RPMI7951 (cell line): ENCODE data around the gene BSN. TPM values are rescaled to one million over a fixed set of nuclear protein-coding genes. Genes with fewer than 3 reads are reported as not detected.

Source experiments
- DNase-seq: peaks from one replicate; pipeline ENCODE4 v3.0.0-alpha.2; 2012; ENCODE audit warnings: low read depth
- total RNA-seq: library from RNA; depleted of rRNA; stranded (reverse); fragments of >200 nt; shearing (Covaris generic); gene quantifications from 2 replicates; pipeline ENCODE4 v1.2.3, GENCODE V29; 2014

The BSN gene
- total RNA-seq, 1 experiment from 2014 or later, result under 0.01 TPM

DNA sequence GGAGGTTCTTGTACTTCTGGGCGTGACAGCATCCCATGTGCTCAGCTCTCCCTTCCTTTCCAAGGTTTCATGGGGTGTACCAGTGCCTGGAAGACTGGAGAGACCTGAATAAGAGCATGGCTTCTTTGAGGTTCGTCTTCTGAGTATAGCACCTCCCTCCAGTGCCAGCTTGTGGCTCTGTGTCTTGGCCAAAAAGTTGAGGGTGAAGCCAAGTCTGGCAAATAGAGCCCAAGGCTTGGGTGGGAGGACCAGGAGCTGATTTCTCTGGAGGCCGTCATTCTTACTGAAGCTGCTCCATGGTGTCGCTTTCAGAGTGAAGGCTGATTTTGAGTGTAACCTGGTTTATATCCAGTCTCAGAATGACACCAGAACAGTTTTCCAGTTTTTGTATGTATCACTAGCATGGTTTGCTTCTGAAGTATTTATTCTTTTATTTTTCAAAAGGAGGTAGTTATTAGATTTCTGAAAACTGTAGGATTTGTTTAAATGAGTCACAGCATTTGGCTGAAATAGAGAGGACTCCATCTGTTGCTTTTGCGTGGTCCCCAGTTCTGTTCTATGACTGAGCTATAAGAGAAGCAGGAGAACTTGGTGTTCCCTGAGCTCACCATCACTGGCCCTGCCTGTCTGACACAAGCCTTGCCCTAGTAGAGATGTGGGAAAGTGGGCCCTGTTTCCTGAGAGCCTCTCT is 47.2 kb downstream of the BSN start:
- DNase-seq, result no peak

DNA sequence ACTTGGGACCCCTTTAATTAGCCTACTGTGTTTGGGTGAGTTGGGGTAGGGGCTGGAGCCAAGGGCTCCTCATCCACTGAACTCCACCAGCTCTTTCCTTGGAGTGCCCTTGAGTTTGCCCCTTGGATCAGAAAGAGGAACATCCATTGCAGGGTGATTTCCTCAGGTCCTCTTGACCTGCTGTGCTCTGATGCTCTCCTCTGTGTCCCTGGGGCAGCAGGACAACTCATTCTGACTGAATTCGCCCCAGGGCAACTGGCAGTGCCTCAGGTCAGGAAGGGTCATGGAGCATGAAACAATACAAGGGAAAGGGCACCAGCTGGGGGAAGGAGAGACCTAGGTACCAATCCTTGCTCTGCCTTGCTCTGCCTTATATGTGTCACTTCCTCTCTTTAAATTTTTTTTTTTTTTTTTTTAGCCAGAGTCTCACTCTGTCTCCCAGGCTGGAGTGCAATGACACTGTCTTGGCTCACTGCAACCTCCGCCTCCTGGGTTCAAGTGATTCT is 47.8 kb downstream of the BSN start:
- DNase-seq, result peak; percentile 18

DNA sequence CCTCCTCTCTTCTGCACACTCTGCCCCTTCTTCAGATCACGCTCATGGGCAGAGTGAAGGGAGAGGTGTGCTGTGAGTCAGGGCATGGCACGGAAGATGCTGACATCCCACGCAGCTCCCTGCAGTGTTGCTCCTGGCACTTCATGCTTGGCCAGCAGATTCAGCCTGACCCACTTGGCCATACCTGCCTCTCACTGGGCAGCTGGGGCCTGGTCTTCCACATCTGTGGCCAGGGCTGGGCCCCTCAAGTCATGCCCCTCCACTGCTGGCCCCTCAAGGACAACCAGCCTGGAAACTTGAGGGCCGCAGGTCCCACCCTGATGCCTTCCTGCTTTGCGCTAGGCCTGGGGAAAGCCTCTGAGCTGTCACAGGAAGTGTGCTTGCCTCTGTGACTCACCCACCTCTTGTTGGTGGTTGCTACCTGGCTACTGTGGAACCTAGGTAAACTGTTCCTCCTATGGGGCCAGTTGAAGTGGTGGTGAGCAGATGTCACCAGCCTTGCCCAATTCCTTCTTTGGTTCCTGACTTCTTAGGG is 48.7 kb downstream of the BSN start:
- DNase-seq, result no peak

DNA sequence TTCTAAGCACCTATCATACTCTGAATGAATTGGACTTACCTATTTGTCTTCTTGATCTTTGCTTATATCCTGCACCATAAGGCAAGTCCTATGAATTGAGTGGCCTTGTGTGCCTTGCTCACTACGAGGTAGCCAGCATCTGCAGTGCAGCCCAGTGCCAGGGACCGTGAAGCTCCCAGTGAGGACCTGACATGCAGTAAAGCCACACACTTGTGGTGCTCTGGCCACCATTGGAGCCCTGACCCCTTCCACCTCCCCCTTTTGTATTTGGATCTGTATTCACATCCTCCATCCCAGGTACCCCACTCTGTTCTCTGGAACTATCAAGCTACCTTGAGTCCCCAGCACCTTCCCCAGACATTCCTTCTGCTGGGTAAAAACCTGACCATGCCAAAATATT is 52.1 kb downstream of the BSN start:
- DNase-seq, result no peak

DNA sequence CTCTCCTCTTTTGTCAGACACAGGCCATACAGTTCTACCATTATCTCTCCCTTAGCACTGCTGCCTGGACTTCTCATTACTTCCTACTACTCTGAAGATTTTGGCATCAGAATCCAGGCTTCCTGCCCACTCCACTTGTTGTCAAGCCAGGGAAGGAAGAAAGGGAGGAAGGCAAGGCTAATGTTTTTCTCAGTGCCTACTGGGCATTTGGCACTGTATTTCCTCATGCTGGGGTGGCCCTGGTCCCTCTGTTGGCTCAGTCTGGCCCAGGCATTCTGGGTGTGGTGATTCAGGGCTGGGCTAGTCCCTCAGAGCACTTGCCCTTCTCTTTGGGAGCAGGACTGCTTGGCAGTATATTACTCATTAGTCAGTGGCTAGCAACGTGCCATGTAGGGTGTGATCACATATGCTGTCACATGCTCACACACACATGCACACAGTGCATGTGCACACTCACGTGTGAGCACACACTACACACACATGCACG is 52.9 kb downstream of the BSN start:
- no peak for DNase-seq

DNA sequence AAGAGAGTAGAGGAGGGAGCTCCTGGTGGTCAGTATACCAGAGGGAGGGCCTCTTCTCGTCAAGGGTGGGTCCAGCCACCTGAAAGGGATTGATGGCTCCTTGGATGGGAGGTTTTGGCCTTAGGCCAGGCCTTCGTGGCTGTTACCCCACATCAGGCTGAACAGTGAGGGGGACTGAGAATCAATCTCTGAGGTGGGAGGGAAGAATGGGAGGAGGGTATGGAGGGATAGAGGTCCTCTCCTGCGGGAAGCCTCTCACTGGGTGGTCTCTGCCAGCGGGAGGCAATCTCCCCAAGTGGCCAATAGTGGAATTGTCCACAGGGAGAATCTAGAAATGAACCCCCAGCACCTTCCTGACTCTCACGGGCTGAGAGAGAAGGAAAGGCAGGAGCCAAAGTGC is 53.5 kb downstream of the BSN start:
- no peak for DNase-seq

DNA sequence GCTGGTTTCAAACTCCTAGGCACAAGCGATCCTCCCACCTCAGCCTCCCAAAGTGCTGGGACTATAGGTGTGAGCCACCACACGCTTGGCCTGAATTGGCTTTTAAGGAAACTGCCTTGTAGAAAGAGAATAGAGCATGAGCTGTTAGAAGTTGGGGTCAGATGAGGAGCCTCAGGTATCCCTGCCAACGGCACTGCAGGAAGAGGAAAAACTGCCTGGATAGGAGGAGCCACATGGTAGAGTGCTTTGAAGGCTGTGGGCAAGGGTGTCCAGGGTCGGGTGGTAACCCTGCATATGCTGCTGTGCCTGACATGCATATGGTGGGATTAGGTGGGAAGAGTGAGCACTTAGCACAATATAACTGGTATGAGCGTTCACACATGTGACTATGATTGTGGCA is 55.0 kb downstream of the BSN start:
- no peak for DNase-seq

DNA sequence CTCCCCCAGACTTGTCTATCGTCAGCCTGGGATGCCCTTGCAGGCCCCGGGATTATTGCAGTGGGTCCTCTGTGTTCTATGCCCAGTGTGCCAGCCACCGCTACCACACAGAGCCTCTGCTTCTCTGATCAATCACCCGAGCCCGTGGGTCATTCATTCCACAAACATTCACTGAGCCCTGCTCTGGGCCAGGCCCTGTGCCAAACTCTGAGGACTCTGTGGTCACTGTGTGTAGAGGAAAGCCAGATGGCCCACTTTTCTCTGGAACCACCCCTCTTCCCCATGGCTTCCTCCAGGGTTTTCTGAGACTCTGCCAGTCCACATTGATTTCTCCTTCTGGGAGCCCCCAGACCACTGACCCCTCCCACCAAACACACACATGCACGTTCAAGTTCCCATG is 55.5 kb downstream of the BSN start:
- peak; percentile 33 for DNase-seq

DNA sequence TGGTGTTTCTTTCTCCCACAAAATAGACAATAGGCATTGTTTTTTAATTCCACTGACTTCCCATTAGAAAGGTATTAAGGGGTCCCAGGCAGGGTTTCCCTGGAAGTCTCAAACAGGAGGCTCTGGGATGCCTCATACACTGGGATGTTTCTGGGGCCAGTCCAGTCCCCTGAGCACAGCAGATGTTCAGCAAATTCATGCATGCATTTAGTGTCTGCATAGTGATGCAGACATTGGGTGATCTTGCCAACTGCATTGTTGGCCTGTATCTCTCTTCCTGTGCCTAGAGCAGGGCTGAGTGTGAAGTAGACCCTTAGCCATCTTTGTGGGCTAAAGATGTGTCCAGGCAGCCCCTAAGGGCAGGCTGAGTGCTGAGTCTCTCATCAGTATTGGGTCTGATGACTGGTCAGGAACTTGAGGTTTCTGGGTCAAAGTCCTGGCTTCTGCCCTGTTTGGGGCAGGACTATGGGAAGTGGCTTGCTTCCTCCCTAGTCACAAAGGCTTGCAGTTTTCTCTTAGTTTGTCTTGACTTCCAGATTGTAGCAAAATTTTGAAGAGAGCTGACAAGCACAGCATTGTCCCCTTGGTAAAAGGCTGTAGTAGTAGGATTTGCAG is 56.5 kb downstream of the BSN start:
- peak; percentile 66 for DNase-seq

DNA sequence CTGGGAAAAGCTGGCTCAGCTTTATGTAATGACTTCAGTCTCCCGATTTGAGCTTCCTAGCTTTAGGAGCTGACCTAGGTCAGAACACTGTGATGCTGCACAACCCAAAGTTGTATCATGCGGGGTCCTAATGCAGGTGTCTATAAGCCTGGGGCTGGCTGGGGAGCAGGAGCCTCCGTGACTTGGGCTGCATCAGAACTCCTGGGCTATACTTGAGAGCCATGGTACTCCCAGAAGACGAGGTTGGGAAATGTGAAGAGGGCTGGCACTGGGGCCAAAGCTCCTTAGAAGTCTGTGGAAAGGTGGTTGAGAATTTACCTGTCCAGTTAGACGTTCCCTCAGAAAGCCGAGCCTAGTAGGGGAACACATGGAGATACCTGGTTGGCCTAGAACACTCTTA is 57.0 kb downstream of the BSN start:
- no peak for DNase-seq

DNA sequence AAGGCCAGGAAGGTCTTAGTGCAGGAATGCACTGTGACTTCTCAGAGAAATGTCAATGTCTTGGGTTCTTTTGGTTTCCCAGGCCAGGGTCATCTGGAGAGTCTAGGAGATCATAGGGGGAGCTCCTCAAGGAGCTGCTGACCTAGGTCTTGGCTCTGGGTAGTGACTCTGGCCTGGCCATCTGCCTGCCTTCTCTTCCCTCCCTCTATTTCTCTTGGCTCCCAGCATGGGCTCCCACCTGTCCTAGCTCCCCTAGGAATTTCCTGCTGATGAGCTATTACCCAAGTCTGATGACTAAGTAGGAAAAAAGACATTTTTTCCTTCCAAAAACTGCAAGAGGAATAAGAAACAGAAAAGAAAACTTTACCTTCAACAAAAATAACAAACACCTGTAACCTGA is 57.4 kb downstream of the BSN start:
- DNase-seq, result no peak

DNA sequence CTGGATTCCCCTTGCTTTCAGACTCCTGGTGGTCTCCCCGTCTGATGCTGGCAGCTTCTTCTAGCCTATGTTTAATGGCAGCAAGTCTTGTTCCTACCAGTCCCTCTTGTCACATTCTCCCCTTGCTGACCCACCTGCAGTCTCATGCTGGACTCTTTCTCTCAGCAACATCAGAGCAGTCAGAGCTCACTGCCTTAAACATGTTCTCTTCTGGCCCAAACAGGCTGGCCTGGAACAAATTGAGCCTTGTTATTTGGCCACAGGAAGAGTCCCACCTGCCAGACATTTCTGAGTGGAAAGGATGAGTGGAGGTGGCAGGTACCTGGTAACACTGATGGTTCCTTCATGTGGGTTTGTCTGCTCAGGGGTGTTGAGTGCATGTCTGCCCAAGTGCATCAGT is 60.7 kb downstream of the BSN start:
- DNase-seq, result no peak

DNA sequence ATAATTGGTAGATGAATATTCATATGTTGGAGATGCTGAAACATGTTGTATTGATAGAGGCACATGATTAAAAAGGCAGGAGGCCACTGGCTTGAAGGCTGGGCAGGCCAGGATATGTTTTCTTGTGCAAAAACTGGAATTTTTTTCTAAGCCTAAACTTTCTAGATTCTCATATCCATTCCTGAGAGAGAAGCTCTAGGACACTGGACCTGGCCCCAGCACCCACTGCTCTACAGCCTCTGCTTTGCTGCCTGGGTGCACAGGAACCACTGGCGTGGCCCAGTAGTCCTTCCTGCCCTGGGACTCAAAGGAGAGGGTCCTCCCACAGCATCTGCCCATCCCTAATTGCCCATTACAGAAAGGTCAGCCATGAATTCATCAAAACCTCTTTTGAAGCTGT is 61.8 kb downstream of the BSN start:
- DNase-seq, result no peak

DNA sequence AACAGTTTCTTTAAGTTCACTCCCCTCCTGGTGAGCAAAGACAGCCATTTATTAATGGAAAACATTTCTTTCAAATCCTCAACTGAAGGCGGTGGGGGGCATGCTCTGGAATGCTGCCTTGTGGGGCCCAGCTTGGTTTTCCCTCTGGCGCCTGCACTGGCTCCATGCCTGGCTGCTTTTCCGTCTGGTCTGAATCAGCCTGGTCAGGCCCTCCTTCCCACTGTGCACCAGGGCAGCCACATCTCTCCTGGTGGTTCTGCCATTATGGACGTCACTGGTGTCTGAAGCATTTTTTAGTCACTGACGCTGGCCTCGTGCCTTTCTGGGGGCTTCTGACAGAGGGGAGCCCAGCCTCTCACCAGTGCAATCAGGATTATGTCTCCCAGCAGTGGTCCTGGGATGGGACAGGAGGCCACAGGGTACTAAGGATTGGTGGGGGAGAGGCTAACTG is 62.2 kb downstream of the BSN start:
- DNase-seq, result peak; percentile 75

DNA sequence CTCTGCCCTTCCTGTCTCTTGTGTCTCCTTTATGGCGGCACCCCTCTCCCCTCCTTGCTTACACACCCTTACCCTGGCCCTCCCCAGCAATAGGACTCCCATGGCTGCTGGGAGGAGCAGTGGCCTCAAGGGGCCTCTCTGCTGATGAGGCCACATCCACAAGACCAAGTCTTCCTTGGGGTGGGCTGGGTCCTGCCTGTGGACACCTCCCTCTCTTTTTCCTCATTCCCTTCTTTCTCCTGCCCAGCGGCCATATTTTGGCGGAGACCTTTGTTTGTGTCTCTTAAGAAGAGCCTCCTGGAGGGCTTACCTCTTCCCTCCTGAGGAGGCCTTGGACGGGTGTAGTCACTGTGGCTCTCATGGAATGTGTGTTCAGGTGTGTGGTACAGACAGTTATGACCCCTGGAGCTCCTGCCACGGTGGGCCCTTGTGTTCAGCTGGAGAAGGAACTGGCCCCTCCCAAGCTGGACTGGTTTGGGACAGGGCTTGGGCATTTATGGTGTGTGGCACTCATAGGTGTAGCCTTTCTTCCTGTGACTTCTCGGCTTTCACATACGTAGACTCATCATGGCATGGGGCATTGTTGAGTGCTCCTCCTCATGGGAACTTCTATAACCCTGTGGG is 63.2 kb downstream of the BSN start:
- no peak for DNase-seq

DNA sequence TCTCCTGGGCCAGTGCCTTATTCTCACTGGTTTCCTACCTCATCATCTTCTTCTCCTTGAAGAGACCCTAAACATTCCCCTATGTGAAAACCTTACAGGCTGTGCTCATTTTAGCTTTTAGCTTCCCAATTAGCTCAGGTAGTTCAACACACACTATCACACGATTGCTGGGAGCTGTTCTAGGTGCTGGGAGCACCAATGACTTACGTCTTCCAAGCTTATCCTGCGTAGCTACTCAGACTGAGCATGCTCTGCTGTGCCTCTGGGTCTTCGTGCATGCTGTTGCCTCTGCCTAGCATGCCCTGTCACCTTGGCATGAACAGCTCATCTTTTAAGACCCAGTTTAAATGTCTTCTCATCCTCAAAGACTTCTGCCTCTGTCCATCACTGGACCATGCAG is 64.1 kb downstream of the BSN start:
- no peak for DNase-seq

DNA sequence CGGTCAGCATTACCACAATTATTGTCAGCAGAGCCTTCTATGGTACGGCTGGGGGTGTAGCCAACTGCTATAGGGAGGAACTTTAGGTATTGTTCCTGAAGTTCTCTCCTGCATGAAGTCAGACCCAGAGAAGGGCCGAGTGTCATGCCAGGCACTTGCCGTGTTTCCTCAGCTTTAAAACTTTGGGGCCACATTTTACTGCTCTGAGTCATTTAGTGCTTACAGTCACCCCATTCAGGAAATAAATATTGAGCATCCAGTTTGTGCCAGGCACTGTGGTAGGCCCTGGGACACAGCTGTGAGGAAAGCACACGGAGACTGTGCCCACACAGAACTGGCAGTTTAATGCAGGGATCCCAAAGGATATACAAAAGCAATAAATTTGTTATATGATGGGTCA is 65.4 kb downstream of the BSN start:
- DNase-seq, result peak; percentile 15

DNA sequence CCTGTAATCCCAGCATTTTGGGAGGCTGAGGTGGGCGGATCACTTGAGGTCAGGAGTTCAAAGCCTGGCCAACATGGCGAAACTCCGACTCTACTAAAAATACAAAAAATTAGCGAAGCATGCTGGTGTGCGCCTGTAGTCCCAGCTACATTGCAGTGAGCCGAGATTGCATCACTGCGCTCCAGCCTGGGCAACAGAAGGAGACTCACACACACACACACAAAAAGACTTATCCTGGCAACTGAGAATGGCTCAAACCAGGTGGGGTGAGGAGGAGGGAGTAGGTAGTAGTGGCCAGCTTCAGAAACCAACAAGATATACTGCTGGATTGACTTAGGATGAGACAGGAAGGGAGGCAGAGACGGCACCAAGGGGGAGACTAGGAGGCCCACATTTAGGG is 66.5 kb downstream of the BSN start:
- no peak for DNase-seq

DNA sequence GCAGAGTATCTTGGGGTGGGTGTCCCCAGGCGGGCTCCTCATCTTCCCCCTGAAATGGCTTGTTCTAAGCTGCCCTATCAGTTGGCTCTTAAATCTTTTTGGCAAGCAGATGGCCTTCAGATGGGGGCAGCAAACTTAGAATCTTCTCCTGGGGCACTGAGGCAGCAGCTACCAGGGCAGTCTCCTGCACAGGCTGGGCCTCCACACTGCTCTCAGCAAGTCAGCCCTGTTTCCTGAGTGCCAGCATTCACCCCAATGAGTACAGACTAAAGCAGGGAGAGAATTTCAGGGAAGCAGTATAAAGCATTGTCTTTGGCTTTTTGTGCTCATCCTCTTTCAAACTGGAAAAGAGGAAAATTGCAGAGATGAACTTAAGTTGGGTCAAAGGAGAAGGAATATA is 68.8 kb downstream of the BSN start:
- DNase-seq, result no peak

DNA sequence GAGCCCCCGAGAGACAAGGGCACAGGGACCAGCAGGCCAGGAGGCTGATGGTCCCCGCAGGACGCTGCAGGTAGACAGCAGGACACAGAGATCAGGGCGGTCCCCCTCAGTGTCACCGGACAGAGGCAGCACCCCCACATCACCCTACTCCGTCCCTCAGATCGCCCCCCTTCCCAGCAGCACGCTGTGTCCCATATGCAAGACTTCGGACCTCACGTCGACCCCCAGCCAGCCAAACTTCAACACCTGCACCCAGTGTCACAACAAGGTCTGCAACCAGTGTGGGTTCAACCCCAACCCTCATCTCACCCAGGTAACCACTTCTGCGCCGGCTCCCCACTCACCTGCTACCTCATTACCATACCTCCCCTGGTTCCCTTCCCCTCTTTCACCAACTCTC is 70.8 kb downstream of the BSN start:
- DNase-seq, result no peak

DNA sequence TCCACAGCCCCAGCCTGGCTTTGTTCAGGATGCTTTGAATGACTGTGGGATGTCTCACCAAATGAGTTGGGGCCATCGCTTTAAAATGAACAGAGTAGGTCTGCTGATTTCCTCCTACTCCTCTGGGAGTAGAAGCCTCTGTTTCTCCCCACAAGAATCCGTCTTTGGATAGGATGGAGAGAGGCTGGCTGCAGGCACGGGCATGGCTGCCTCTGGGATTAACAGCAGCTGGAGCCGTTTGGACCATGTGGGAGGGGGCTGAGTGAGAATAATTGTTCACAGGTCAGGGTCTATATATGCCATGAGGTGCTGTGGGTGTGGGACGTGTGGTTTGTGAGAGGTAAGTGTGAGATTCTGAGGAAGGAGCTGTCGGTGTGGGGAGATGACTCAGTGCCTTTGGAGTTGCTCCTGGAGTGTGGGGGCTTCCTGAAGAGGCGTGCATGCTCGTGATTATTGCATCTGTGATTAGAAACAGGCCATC is 71.9 kb downstream of the BSN start:
- no peak for DNase-seq

DNA sequence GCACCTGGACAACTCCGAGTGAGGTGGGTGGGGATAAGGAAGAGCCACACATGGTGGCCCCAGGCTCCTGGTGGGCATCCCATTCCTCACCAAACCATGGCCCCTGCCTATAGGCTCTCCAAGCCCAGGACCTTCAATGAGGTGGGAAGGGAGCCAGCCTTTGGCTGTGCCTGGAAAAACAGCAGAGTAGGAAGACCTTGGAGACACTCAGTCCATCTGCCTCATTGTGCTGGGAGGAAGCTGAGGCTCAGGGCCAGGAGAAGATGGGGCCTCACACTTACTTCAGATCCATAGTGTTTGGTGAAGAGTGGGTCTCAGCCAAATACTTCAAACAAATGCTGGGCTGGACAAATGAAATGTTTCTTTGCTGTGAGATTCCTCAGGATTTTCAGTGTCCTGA is 72.5 kb downstream of the BSN start:
- DNase-seq, result no peak

DNA sequence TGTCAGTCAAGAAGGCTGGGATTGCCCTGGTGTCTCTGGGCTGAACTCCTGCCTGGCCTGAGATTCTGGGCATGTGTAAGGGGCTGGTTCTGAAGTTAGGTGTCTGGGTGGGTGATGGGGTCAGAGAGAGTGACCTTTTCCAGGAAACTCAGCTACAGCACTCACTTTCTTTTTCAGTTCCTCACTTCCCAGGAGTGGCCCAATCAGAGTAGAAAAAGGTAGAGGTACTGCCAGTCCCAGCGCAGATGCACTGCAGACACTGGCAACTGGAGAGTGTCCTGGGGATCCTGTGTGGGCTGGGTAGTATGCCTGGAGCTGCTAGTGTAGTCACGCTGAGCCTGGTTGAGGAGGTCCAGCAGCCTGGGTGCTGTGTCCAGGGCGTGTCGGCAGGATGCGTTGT is 73.4 kb downstream of the BSN start:
- DNase-seq, result no peak
